Activated naive CD8-positive, alpha-beta T cell treated with anti-CD3 and anti-CD28 coated beads, Interleukin-2, amount 50 U/mL, for 24 hours (primary cell): ENCODE results near the gene KHDC1L.

Experiments
- ATAC-seq: fragments of 150-1000 bp; cut with Tn5 transposase; one replicate; pipeline ENCODE4 v1.10.0; 2021
- DNase-seq: peaks from one replicate; pipeline ENCODE4 v3.0.0; 2021
- H3K27ac Mint-ChIP-seq: one replicate; pipeline ENCODE4 v1.8.0; 2021; ENCODE audit warnings: mild to moderate bottlenecking, mixed read lengths
- H3K27me3 Mint-ChIP-seq: one replicate; pipeline ENCODE4 v1.8.0; 2021; ENCODE audit warnings: mixed read lengths
- H3K36me3 Mint-ChIP-seq: one replicate; pipeline ENCODE4 v1.8.0; 2021; ENCODE audit warnings: low read depth, mixed read lengths
- H3K4me1 Mint-ChIP-seq: one replicate; pipeline ENCODE4 v1.8.0; 2021; ENCODE audit warnings: mixed read lengths
- H3K4me3 Mint-ChIP-seq: one replicate; pipeline ENCODE4 v1.8.0; 2021; ENCODE audit warnings: mild to moderate bottlenecking, moderate library complexity, mixed read lengths
- H3K9me3 Mint-ChIP-seq: one replicate; pipeline ENCODE4 v1.8.0; 2021; ENCODE audit warnings: mixed read lengths

KHDC1L gene

GRCh38 chr6:73180763-73181619 lies 44.3 kb downstream of the KHDC1L start:
- ATAC-seq (peak; percentile 73), DNase-seq (no peak)
- Mint-ChIP-seq H3K9me3 (no peaks in the 10 kb centered on the region), H3K27ac (no peak overlapping the region), H3K27me3 (no peaks in the 10 kb centered on the region), H3K36me3 (no peaks in the 10 kb centered on the region), H3K4me3 (peak overlapping the region; percentile 13), H3K4me1 (peaks cover 4% of the 10 kb centered on the region)

- no peaks in the 10 kb centered on the region for H3K36me3 Mint-ChIP-seq
- ATAC-seq (no peak), DNase-seq (no peak)
- no peak overlapping the region for H3K4me3 Mint-ChIP-seq
- H3K9me3 Mint-ChIP-seq: no peaks in the 10 kb centered on the region
- H3K27me3 Mint-ChIP-seq: no peaks in the 10 kb centered on the region
- peaks cover 4% of the 10 kb centered on the region for H3K4me1 Mint-ChIP-seq
- no peak overlapping the region for H3K27ac Mint-ChIP-seq
Measured at GRCh38 chr6:73180076-73180738, 45.1 kb downstream of the KHDC1L start.

- no peak for ATAC-seq
- DNase-seq: no peak
- H3K9me3 Mint-ChIP-seq: no peaks in the 10 kb centered on the region
- no peaks in the 10 kb centered on the region for H3K27me3 Mint-ChIP-seq
- H3K36me3 Mint-ChIP-seq: no peaks in the 10 kb centered on the region
- peaks cover 4% of the 10 kb centered on the region for H3K4me1 Mint-ChIP-seq
- no peak overlapping the region for H3K4me3 Mint-ChIP-seq
- H3K27ac Mint-ChIP-seq: no peak overlapping the region
Measured at GRCh38 chr6:73177221-73177944, 47.9 kb downstream of the KHDC1L start.

GRCh38 chr6:73176057-73176456 lies 49.2 kb downstream of the KHDC1L start:
- H3K27ac Mint-ChIP-seq: no peak overlapping the region
- no peaks in the 10 kb centered on the region for H3K36me3 Mint-ChIP-seq
- ATAC-seq (no peak), DNase-seq (no peak)
- no peaks in the 10 kb centered on the region for H3K9me3 Mint-ChIP-seq
- peaks cover 4% of the 10 kb centered on the region for H3K4me1 Mint-ChIP-seq
- no peak overlapping the region for H3K4me3 Mint-ChIP-seq
- no peaks in the 10 kb centered on the region for H3K27me3 Mint-ChIP-seq

GRCh38 chr6:73174646-73175045 lies 50.6 kb downstream of the KHDC1L start:
- H3K4me1 Mint-ChIP-seq: no peaks in the 10 kb centered on the region
- no peaks in the 10 kb centered on the region for H3K9me3 Mint-ChIP-seq
- no peaks in the 10 kb centered on the region for H3K36me3 Mint-ChIP-seq
- H3K27ac Mint-ChIP-seq: no peak overlapping the region
- ATAC-seq (no peak), DNase-seq (no peak)
- H3K4me3 Mint-ChIP-seq: no peak overlapping the region
- no peaks in the 10 kb centered on the region for H3K27me3 Mint-ChIP-seq
